ENCODE measurements around the gene CARMIL1.

DNA sequence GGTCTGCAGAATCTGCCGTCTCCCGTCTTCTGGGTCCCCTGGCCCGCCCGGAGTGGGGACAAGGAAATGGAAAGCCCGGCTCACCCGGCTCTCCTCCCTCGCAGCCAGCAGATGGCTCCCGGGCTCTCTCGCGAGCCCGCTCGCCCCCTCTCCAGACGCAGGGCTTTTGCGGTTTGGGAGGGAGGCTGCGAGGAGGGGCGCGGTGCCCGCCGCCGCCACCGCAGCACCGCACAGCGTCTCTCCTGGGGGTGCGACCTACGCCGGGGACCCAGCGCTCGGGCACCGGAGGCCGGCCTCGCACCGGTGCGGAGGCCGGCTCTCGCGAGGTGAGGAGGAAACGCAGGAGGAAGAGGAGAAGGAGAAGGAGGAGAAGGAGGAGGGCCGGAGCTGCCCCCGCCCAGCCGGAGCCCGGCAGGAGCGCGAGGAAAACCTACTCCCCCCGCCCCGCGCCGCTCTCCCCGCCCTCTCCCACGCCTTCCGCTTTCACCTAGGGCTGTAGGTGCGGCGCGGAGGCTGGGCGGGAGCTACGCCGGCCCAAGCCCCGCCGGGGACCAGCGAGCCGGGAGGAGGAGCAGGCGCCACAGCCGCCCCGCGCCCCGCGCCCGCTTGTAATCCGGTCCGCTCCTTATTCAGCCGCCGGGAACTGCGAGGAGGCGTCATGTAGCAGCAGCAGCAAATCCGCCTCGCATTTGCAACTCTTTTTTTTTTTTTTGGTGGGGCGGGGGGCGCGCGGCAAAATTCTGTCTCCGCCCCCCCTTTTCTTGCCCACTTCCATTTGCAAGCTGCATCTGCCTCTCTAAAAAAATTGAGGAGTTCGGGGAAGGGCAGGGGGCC lies at the start of gene CARMIL1:
- TF ChIP-seq, protein P1, sequence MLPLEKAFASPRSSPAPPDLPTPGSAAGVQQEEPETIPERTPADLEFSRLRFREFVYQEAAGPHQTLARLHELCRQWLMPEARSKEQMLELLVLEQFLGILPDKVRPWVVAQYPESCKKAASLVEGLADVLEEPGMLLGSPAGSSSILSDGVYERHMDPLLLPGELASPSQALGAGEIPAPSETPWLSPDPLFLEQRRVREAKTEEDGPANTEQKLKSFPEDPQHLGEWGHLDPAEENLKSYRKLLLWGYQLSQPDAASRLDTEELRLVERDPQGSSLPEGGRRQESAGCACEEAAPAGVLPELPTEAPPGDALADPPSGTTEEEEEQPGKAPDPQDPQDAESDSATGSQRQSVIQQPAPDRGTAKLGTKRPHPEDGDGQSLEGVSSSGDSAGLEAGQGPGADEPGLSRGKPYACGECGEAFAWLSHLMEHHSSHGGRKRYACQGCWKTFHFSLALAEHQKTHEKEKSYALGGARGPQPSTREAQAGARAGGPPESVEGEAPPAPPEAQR (tag by site-specific recombination; IDR thresholded peaks at IDR 0.05) = no peak
- TF ChIP-seq, protein P2, sequence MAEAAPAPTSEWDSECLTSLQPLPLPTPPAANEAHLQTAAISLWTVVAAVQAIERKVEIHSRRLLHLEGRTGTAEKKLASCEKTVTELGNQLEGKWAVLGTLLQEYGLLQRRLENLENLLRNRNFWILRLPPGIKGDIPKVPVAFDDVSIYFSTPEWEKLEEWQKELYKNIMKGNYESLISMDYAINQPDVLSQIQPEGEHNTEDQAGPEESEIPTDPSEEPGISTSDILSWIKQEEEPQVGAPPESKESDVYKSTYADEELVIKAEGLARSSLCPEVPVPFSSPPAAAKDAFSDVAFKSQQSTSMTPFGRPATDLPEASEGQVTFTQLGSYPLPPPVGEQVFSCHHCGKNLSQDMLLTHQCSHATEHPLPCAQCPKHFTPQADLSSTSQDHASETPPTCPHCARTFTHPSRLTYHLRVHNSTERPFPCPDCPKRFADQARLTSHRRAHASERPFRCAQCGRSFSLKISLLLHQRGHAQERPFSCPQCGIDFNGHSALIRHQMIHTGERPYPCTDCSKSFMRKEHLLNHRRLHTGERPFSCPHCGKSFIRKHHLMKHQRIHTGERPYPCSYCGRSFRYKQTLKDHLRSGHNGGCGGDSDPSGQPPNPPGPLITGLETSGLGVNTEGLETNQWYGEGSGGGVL (tag by site-specific recombination; IDR thresholded peaks at IDR 0.05) = peak; percentile 96
- TF ChIP-seq ZBTB1 (tag by site-specific recombination; IDR thresholded peaks at IDR 0.05) (no peak), OSR2 (tag by site-specific recombination; IDR thresholded peaks at IDR 0.05) (no peak), ZNF10 (tag by site-specific recombination; IDR thresholded peaks at IDR 0.05) (peak; percentile 39), IKZF3 (tag by site-specific recombination; IDR thresholded peaks at IDR 0.05) (peak; percentile 88), ZNF670 (tag by site-specific recombination; IDR thresholded peaks at IDR 0.05; ENCODE audit: low read depth) (no peak)
- TF ChIP-seq, protein P3, sequence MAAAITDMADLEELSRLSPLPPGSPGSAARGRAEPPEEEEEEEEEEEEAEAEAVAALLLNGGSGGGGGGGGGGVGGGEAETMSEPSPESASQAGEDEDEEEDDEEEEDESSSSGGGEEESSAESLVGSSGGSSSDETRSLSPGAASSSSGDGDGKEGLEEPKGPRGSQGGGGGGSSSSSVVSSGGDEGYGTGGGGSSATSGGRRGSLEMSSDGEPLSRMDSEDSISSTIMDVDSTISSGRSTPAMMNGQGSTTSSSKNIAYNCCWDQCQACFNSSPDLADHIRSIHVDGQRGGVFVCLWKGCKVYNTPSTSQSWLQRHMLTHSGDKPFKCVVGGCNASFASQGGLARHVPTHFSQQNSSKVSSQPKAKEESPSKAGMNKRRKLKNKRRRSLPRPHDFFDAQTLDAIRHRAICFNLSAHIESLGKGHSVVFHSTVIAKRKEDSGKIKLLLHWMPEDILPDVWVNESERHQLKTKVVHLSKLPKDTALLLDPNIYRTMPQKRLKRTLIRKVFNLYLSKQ (tag by site-specific recombination; IDR thresholded peaks at IDR 0.05; ENCODE audit: borderline replicate concordance) = no peak
- TF ChIP-seq, protein P4, sequence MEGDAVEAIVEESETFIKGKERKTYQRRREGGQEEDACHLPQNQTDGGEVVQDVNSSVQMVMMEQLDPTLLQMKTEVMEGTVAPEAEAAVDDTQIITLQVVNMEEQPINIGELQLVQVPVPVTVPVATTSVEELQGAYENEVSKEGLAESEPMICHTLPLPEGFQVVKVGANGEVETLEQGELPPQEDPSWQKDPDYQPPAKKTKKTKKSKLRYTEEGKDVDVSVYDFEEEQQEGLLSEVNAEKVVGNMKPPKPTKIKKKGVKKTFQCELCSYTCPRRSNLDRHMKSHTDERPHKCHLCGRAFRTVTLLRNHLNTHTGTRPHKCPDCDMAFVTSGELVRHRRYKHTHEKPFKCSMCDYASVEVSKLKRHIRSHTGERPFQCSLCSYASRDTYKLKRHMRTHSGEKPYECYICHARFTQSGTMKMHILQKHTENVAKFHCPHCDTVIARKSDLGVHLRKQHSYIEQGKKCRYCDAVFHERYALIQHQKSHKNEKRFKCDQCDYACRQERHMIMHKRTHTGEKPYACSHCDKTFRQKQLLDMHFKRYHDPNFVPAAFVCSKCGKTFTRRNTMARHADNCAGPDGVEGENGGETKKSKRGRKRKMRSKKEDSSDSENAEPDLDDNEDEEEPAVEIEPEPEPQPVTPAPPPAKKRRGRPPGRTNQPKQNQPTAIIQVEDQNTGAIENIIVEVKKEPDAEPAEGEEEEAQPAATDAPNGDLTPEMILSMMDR (tag by site-specific recombination; IDR thresholded peaks at IDR 0.05) = peak; percentile 86
